Activated CD4-positive, alpha-beta T cell treated with anti-CD3 and anti-CD28 coated beads, Interleukin-10, Interleukin-2, amounts not matched to agents 100 ng/mL and 50 ng/mL, durations not matched to agents 16 hours and 8 hours (primary cell): ENCODE data around the gene CSNK1G3.

Experiments
- DNase-seq: peaks from one replicate; pipeline ENCODE4 v3.0.0-alpha.2; 2020

CSNK1G3 gene

DNA sequence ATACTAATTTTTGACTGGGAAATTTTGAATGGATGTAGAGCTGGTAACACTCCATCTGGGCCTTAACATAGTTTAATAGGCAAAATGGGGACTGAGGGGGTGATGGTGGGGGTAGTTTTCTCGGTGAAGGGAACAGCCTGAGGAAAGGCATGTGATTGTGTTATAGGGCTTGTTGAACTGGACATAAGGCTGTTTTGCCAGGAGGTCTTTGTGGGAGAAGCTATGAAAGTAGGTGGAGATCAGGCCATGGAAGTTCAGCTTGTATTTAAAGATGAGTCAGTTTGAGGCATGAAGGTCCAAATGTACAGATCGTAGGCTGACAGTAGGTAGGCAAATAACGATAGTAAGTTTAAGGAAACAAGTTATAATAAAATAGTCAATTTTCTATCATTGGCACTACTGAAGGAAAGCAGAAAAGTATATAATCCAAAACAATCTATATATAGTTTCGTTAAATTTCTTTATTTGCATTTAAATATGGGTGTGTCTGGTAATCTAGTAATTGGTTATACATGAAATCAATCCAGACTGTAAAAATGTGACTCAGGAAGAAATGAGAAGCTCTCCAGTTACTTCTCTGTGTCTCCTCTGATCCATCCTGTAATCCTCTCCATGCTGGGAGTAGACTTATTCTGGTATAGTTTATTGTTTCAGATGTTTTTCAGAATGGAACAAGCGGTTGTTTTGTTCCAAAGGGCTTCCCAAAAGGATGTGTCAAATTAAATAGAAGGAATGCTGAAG is 2.8 kb downstream of the CSNK1G3 start:
- DNase-seq: no peak

DNA sequence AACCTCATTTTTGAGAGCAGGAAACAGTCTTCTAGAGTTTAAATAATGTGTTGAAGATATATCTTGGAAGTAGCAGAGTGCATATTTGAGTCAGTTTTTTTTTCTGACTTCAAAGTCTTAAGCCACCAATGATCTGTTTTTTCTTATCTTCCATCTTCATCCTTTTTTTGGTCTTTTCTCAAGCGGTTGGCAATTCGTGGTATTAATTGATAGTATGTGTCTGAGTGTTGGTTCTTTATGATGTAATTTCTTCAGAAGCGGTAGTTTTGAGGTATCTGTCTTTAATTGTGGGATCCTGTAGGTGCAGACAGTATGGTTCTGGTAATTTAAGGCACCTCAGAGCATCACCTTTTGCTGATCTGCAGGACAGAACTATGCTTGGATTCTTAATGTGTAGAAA is 3.9 kb downstream of the CSNK1G3 start:
- peak; percentile 64 for DNase-seq

DNA sequence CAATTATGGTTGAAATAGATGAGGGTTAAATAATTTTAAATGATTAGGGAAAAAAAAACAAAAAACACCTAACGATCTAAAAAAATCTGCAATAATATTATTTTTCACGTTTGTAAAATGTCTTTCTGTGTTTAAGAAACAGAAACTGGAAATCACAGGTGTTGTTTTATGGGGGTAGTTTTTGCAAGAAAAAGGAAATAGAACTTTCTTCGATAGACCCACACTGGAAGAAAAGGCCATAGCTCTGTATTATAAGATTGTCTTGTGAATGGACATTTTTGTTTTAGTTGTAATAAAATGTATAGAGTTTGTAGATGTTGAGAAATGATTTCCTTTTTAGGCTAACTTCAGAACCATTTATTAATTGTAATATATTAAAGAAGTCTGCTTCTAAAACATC is 5.5 kb downstream of the CSNK1G3 start:
- DNase-seq: no peak

DNA sequence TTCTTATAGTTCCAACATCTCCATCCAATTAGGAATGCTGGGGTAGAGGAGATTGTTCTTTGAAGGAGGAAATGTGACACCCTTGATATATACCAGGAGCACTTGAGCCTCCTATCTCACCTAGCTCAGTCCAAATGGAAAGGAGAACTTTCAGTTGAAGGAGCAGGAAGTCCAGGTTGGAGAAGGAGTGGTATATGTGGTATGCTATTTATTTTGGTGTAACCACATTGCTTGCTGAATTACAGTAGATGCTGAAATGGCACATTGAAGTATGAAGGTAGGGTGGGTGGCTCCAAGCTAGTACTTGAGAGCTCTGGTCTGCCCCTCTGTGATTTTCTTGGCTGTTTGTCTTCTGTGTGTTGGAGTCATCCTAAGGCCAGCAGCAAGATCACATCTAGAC is 6.1 kb downstream of the CSNK1G3 start:
- DNase-seq: no peak

DNA sequence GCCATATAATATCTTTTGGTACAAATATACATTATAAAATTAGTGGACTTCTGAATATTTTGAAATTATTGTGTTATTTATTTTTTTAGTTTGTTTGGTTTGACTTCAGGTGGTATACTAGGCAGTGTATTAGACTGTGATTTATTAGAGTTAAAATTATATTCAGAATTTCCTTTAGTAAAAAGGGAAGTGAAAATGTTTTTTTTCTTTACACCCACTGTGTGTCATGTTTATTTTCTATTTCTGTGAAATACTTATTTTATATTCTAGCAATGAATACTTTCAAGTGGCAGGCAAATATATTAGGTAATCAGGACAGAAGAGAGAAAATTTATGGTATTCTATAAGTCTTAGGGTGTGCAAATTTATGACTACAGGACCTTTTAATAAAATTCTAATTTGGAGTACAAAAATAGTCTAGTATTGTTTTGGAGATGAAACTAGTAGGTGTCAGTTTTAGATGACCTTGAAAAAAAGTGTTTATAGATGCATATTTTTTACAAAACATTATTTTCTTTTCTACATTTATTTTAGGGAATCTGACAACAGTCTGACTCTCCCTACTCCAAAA is 8.8 kb downstream of the CSNK1G3 start:
- no peak for DNase-seq

DNA sequence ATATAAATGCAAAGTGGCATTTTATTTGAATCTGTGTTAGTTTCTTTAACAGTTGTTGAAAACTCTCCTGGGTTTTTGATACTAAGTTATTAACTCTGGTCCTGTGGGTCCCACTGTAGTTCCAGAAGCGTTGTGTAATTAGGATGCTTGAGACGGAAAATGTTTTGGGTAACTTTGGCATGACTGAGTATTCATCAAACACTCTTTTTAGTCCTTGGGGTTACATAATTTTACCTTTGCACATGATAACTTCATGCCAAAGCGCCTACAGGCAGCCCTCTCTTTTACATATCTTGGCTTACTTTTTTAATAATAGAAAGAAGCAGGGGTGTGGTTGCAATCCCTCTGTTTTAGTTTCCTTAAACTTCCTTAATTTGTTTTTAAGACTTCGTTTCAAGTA is 12.2 kb downstream of the CSNK1G3 start:
- no peak for DNase-seq

DNA sequence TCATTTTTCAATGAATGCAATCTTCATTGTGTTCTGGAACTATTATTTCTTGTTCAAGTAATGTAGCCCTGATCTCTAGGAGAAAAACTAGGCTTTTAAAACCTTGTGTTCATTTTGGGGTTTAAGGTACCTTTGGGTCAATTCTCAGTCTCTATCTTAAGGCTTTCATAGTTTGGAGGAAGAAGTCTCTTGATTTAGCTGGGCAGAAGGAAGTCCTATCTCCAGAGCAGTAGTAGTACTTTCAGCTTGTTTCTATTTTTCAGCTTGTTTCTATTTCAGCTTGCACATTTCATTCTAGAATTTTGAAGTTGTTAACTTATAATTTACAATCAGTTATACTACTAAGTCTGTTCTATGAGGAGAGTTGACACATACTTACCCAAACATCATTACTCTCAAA is 15.2 kb downstream of the CSNK1G3 start:
- no peak for DNase-seq

DNA sequence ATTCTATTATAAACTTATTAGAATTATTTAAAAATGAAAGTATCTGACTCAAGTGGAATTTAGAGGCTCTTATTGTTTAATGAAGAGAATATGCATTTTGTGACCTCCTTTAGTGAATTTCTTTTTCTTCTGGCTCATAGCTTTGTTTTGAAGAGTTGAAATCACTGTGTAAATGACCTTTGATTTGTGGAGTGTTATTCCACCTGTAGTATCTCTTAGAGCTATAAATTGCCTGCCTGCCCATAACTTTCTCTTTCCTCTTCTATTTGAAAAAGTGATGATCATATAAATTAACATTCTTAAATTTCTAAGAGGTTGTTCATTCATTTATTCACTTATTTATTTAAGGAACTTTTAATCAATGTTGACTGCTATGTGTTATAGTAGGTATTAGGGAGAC is 16.1 kb downstream of the CSNK1G3 start:
- no peak for DNase-seq

DNA sequence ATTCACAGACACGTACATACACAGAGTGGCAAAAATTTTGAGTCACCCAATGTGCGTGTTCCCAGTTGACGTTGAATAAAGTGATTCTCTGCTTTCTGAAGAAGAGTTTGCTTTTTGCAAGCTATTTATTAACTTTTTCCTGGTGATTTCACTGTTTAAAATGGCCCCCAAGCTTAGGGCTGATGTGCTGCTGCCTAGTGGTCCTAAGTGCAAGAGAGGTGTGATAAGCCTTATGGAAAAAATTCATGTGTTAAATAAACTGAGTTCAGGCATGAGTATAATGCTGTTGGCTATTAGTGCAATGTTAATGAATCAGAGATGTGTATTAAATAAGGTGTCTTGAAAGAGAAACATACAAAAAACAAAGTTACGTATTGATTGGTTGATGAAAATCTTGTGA is 16.9 kb downstream of the CSNK1G3 start:
- DNase-seq: no peak

DNA sequence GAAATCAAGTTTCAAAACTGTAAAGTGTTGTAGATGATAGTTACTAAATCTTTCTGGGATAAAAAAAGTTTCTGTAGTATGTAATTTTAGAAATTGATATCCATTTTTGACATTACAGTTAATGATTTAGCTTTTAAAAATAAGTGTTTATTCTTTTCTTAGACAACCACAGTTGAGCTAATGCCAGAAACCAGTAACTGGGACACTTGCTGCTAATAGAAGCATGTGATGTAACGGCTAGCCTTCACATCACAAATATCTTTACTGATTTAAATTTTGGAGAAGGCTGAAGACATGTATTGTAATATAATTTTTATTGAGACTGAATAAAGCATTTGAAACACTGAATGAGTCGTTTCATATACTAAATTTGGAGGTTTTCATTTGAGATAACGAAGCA is 18.8 kb downstream of the CSNK1G3 start:
- no peak for DNase-seq

DNA sequence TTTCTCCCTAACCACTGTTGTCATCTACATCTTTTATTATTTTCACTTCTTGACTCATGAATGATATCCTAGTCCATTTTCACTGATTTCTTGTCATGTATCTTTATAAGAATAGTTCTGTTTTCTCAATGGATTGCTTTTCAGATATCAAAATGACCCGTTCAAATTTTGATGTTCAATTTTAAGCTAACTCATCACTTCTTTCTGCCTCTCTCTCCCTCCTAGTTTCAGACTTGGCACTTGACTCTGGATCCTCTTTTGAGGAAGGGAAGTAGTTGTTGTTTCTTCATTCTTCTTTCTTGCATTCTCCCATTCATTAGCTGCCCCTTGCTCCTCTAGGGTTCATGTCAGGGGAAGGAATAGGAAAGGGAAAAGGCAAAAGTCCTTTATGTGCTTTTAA is 23.7 kb downstream of the CSNK1G3 start:
- no peak for DNase-seq

DNA sequence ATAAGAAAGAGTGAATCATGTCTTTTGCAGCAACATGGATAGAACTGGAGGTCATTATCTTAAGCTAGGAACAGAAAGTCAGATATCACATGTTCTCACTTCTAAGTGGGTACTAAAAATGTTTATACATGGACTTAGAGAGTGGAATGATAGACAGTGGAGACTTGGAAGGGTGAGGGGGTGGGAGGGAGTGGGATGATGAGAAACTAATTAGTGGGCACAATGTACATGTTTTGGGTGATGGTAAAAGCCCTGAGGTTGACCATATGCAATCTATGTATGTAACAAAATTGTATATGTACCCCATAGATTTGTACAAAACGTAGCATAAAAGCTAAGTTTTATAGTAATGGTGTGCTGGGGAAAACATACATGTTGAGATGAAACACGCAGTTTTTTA is 25.3 kb downstream of the CSNK1G3 start:
- DNase-seq: no peak

DNA sequence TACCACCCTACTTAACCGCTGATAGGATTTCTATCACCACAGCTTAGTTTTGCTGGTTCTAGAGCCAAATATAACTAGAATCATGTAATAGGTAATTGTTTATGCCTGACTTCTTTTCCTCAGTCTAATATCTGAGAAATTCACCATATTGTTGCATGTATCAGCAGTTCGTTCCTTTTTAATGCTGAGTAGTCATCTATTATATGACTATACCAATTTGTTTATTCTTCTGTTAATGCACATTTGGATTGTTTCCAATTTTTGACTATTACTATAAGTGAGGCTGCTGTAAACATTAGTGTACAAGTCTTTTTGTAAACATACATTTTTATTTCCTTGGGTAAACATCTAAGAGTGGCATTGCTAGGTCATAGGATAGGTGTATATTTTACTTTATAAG is 25.9 kb downstream of the CSNK1G3 start:
- no peak for DNase-seq

DNA sequence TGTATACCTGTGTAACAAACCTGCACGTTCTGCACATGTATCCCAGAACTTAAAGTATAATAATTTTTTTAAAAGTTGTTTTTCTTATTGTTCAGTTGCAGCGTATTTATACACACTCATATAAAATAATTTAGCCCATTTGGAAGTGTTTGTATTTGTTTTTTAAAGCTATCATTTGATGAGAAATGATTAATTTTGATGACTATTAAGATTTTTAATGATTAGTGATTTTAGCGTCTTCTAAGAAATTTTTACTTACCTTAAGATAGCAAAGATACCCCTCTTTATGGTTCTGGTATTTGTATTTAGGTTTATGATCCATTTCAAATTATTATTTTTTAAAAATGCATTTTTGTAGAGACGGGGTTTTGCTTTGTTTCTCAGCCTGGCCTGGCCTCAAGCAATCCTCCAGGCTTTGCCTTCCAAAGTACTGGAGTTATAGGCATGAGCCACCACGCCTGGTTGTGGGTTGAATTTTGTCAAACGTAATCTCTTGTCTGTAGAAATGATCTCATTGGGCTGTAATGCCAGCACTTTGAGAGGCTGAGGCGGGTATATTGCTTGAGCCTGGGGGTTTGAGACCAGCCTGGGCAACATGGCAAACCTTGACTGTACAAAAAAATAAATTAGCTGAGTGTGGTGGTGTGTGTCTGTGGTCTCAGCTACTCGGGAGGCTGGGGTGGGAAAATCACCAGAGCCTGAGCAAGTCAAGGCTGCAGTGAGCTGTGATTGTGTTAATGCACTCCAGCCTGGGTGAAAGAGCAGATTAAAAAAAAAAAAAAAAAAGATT is 26.9 kb downstream of the CSNK1G3 start:
- no peak for DNase-seq

DNA sequence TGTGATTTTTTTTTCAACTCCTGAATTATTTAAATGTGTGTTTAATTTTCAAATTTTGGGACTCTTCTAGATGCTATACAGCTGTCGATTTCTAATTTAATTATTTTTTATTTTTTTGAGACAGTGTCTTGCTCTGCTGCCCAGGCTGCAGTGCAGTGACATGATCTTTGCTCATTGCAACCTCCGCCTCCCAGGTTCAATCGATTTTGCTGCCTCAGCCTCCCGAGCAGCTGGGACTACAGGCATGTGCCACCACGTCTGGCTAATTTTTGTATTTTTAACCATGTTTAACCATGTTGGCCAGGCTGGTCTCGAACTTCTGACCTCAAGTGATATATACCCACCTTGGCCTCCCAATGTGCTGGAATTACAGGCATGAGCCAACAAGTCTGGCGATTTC is 28.6 kb downstream of the CSNK1G3 start:
- no peak for DNase-seq

DNA sequence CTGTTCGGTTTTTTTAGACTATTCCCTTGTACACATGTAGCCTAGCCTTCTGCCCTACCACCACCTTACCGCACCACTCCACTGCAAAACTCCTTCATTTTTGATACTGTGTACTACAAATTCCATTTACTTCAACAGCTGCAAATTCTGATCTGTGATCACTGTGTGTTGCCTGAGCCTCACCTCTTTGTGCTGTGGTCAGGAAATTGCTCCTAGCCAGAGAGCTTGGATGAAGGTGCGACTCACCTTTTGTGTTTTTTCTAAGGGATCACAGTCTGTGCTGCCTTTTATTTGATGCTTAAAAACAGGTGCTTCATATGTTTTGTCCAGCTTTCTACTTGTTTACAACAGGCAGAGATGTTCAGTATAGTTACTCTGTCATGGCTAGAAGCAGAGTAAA is 31.5 kb downstream of the CSNK1G3 start:
- no peak for DNase-seq

DNA sequence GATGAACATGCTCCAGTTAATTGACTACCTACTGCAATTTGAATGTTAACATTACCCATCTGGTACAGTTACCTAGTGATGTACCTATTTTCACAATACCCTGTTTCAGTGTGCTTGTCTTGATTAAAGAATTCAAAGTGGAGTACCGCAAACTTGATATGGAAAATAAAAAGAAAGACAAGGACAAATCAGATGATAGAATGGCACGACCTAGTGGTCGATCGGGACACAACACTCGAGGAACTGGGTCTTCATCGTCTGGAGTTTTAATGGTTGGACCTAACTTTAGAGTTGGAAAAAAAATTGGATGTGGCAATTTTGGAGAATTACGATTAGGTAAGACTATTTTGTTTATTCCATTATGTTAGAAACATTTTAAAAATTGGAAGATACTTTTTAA is 33.5 kb downstream of the CSNK1G3 start:
- peak; percentile 9 for DNase-seq

DNA sequence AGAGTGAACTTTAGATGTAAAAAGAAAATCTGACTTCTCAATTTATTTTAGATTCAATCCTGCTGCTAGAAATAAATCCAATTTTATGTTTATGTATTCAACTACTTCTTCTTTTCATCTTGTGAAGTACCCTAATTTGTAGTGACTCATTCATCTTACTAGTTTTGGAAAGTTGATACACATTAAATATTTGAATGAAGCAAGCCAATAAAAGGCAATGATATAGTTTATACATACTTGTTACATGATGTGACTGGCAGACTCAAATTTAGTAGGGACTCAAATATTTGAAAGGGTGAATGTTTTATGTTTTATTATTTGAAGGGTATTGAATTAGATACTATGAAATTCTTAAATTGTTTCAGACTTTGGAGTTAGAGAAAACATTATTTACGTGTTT is 34.7 kb downstream of the CSNK1G3 start:
- no peak for DNase-seq

DNA sequence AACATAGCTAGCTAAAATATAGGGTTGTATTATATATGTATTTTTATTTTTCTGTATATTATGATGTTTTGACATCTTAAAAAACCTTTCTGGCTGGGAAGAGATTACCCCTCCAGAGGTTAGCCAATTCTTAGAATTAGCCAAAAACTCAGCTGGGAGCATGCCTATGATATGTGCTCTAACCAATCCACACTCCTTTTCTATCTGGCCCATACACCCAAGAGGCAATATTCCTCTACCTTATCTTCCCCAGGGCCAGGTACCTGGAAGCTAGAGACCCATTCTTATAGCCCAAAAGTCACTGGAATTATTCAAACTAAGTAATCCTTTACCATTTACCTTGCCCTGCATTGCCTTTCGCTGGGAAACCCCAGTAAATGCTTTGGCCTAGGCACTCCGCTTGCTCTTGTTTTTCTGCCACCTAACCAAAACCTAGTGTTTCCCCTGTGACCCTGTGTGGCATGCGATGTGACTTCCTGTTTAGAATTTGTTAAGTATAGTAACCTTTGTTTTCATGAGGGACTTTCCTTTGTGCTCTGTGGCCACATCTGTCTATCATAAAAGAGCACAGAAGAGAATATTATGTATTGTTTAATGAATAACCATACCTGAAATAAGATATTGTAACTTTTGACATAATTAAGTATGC is 37.4 kb downstream of the CSNK1G3 start:
- DNase-seq: peak; percentile 72

DNA sequence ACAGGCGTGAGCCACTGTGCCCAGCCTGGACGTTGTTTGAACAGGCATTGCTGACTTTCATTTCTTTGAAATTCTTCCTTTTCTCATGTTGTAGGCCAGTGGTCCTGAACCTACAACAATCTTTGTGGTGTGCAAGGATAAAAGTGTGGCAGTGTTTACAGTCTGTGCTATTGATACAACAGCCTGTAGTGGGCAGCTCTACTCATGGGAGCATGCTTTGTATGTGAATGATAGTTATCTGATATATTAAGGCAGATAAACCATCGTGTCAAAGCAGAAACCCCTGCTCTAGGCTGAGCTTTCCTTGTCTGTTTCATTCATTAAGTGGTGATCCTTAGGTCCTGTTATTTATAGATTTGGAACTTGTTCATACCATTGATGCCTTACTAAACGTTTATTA is 42.6 kb downstream of the CSNK1G3 start:
- no peak for DNase-seq

DNA sequence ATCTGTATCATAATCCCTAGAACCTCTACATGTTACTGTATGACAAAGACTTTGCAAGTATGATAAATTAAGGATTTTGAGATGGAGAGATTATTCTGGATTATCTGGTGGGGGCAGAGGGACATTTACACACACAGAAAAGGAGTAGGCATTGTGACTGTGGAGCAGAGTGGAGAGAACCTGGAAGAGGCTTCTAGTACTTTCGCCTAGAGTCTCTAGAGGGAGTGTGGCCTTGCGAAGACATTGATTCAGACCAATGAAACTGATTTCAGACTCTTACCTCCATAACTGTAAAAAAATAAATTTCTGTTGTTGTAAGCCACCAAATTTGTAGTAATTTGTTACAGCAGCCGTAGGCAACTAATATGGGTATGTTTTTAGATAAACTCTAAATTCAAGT is 45.9 kb downstream of the CSNK1G3 start:
- DNase-seq: no peak

DNA sequence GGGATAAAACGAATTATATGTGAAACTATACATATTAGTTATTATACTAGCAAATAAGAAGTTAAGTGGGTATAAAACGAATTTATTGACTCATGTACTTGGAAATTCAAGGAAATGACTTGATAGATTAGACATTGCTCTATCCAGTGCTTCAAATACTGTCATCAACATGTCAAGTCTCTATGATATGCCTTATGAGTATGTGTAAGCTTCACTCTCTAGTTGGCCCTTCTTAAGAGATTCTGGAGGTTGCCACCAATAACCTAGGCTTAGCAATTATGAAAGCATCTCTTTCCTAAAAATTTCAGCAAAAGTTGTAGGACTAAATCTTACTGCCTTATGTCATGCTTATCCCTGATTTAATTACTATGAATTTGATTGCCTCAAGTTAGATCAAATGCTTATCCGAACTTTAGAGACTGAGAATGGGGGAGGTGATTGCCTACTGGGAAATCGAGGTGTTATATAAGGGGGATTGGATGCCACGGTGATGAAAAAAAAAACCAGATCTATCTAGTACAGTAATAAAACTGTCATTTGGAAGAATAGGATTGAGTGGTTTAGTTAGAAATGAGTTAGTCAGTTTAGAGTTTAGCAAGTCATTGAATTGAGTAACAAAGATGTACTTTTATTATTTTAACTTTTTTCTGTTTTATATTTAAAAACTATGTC is 46.9 kb downstream of the CSNK1G3 start:
- peak; percentile 4 for DNase-seq

DNA sequence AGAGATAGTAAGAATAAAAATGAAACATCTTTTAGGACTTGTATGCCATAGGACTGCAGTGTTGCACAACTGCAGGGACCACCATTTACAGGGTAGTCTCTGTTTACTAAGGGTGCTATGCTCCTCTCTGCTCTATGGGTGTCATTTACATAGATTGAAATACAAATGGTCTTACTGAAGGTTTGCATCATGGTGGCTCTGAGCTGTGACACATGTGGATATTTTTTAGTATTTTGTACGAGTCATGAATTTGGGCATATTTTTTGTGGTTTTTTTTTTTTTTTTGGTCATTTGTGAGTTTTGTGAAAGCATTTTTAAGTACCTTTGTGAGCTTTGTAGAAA is 47.4 kb downstream of the CSNK1G3 start:
- no peak for DNase-seq
